Trophoblast cell (in vitro differentiated cells and primary cell): ENCODE data around the gene AGBL1.

Source experiments
- DNase-seq, 2 donors: peaks; one replicate each; pipeline ENCODE4 v3.0.0-alpha.2; 2016
- H2AFZ ChIP-seq: 2 replicates; pipeline ENCODE4 v1.6.1; 2013; ENCODE audit warnings: low read length, moderate library complexity, mild to moderate bottlenecking; ENCODE audit not compliant: insufficient read depth, poor library complexity
- H2AK5ac ChIP-seq: 2 replicates; pipeline ENCODE4 v1.6.1; 2013; ENCODE audit warnings: mild to moderate bottlenecking, low read length
- H2BK120ac ChIP-seq: 2 replicates; pipeline ENCODE4 v1.6.1; 2013; ENCODE audit warnings: low read length, mild to moderate bottlenecking, moderate library complexity; ENCODE audit not compliant: insufficient read depth, poor library complexity
- H2BK12ac ChIP-seq: 2 replicates; pipeline ENCODE4 v1.6.1; 2013; ENCODE audit warnings: mild to moderate bottlenecking, low read length, moderate library complexity
- H2BK5ac ChIP-seq: 2 replicates; pipeline ENCODE4 v1.6.1; 2013; ENCODE audit warnings: low read length, low read depth, moderate library complexity, mild to moderate bottlenecking; ENCODE audit not compliant: poor library complexity
- H3K14ac ChIP-seq: 2 replicates; pipeline ENCODE4 v1.6.1; 2013; ENCODE audit warnings: mild to moderate bottlenecking, low read length
- H3K18ac ChIP-seq: 2 replicates; pipeline ENCODE4 v1.6.1; 2013; ENCODE audit warnings: mild to moderate bottlenecking, low read length
- H3K23ac ChIP-seq: 2 replicates; pipeline ENCODE4 v1.6.1; 2013; ENCODE audit warnings: low read length
- H3K27ac ChIP-seq: 2 replicates; pipeline ENCODE4 v1.5.1; 2013; ENCODE audit warnings: low read depth, mild to moderate bottlenecking, inconsistent platforms, low read length, moderate library complexity
- H3K27me3 ChIP-seq: 2 replicates; pipeline ENCODE4 v1.6.1; 2013; ENCODE audit warnings: inconsistent platforms, mild to moderate bottlenecking, low read length, moderate library complexity; ENCODE audit not compliant: insufficient read depth
- H3K36me3 ChIP-seq, 2 experiments: 1 replicate in 1 of 2; 2 replicates in 1 of 2; pipeline ENCODE4 v1.6.1; 2013; ENCODE audit warnings: low read length in 2 of 2, mild to moderate bottlenecking in 2 of 2, moderate library complexity in 1 of 2; ENCODE audit not compliant: insufficient read depth in 2 of 2, control insufficient read depth in 1 of 2
- H3K4ac ChIP-seq: 2 replicates; pipeline ENCODE4 v1.6.1; 2013; ENCODE audit warnings: low read depth, mild to moderate bottlenecking, low read length, moderate library complexity
- H3K4me1 ChIP-seq, 2 experiments: 1 replicate in 1 of 2; 2 replicates in 1 of 2; pipeline ENCODE4 v1.6.1; 2013; ENCODE audit warnings: low read length in 2 of 2, mild to moderate bottlenecking in 2 of 2, moderate library complexity in 1 of 2; ENCODE audit not compliant: insufficient read depth in 2 of 2, control insufficient read depth in 1 of 2
- H3K4me2 ChIP-seq: 2 replicates; pipeline ENCODE4 v1.6.1; 2013; ENCODE audit warnings: inconsistent platforms, mild to moderate bottlenecking, low read length, moderate library complexity
- H3K4me3 ChIP-seq: 2 replicates; pipeline ENCODE4 v1.5.1; 2013; ENCODE audit warnings: mild to moderate bottlenecking, low read depth, low read length, inconsistent platforms
- H3K79me1 ChIP-seq: one replicate; pipeline ENCODE4 v1.6.1; 2013; ENCODE audit warnings: low read length
- H3K79me2 ChIP-seq: 2 replicates; pipeline ENCODE4 v1.6.1; 2013; ENCODE audit warnings: low read length, mild to moderate bottlenecking; ENCODE audit not compliant: control insufficient read depth, insufficient read depth, poor library complexity
- H3K9ac ChIP-seq: 2 replicates; pipeline ENCODE4 v1.6.1; 2013; ENCODE audit warnings: mild to moderate bottlenecking, low read length
- H3K9me3 ChIP-seq: 2 replicates; pipeline ENCODE4 v1.6.1; 2013; ENCODE audit warnings: low read depth, mild to moderate bottlenecking, control low read depth, inconsistent platforms, low read length; ENCODE audit not compliant: insufficient read depth
- H4K12ac ChIP-seq: 2 replicates; pipeline ENCODE4 v1.6.1; 2013; ENCODE audit warnings: low read depth, mild to moderate bottlenecking, low read length, moderate library complexity
- H4K8ac ChIP-seq: 2 replicates; pipeline ENCODE4 v1.6.1; 2013; ENCODE audit warnings: low read depth, mild to moderate bottlenecking, low read length, moderate library complexity
- H4K91ac ChIP-seq: one replicate; pipeline ENCODE4 v1.6.1; 2013; ENCODE audit warnings: low read depth, mild to moderate bottlenecking, low read length, moderate library complexity
- WGBS: extraction: QIAGEN DNeasy Blood & Tissue Kit; methylation state at CpG from one replicate; pipeline ENCODE4 v1.1.7; 2013; ENCODE audit warnings: missing lambda C conversion rate; ENCODE audit not compliant: insufficient read length, insufficient coverage; ENCODE audit errors: extremely low coverage; 5-methylcytosine and 5-hydroxymethylcytosine counted together

AGBL1 gene

GRCh38 chr15:86610038-86610437 is 530.4 kb downstream of the AGBL1 start:
- DNase-seq, result no peak
- H2BK12ac ChIP-seq, result no peak overlapping the region

GRCh38 chr15:86611417-86612040 is 531.9 kb downstream of the AGBL1 start:
- no peak overlapping the region for H3K9ac ChIP-seq
- no peak overlapping the region for H2AK5ac ChIP-seq
- no peaks in the 10 kb centered on the region for H3K79me2 ChIP-seq
- no peaks in the 10 kb centered on the region for H3K36me3 ChIP-seq
- peak overlapping the region; percentile 11 for H2BK120ac ChIP-seq
- H3K23ac ChIP-seq, result no peak overlapping the region
- peak overlapping the region; percentile 43 for H3K27ac ChIP-seq
- peaks cover 3 to 4% of the 10 kb centered on the region in 2 experiments for H3K4me1 ChIP-seq
- no peak overlapping the region for H2AFZ ChIP-seq
- no peak overlapping the region for H4K91ac ChIP-seq
- H4K8ac ChIP-seq, result no peak overlapping the region
- no peak overlapping the region for H3K4me2 ChIP-seq
- no peak overlapping the region for H2BK12ac ChIP-seq
- H3K27me3 ChIP-seq, result no peaks in the 10 kb centered on the region
- no peak overlapping the region for H3K4me3 ChIP-seq
- no peak overlapping the region for H4K12ac ChIP-seq
- DNase-seq, result no peak
- no peaks in the 10 kb centered on the region for H3K79me1 ChIP-seq
- H2BK5ac ChIP-seq, result no peak overlapping the region
- no peak overlapping the region for H3K14ac ChIP-seq
- no peak overlapping the region for H3K4ac ChIP-seq
- WGBS, result no CpG with 5 or more reads among the region's 2 CpGs
- no peaks in the 10 kb centered on the region for H3K9me3 ChIP-seq
- H3K18ac ChIP-seq, result no peak overlapping the region

More at GRCh38 chr15:86610038-86610437, 530.4 kb downstream of the AGBL1 start:
- no peak overlapping the region for H3K18ac ChIP-seq
- peaks cover 3 to 4% of the 10 kb centered on the region in 2 experiments for H3K4me1 ChIP-seq
- no peak overlapping the region for H4K12ac ChIP-seq
- no CpG with 5 or more reads among the region's 2 CpGs for WGBS
- H3K9ac ChIP-seq, result no peak overlapping the region
- H4K91ac ChIP-seq, result no peak overlapping the region
- H2AFZ ChIP-seq, result no peak overlapping the region
- no peak overlapping the region for H3K4ac ChIP-seq
- no peak overlapping the region for H3K14ac ChIP-seq
- no peak overlapping the region for H3K4me3 ChIP-seq
- no peaks in the 10 kb centered on the region for H3K79me1 ChIP-seq
- no peaks in the 10 kb centered on the region for H3K36me3 ChIP-seq
- no peak overlapping the region for H4K8ac ChIP-seq
- H2BK120ac ChIP-seq, result no peak overlapping the region
- no peak overlapping the region for H3K27ac ChIP-seq
- H2AK5ac ChIP-seq, result no peak overlapping the region
- H3K79me2 ChIP-seq, result no peaks in the 10 kb centered on the region
- H3K9me3 ChIP-seq, result no peaks in the 10 kb centered on the region
- H3K4me2 ChIP-seq, result no peak overlapping the region
- H3K23ac ChIP-seq, result no peak overlapping the region
- H2BK5ac ChIP-seq, result no peak overlapping the region
- H3K27me3 ChIP-seq, result no peaks in the 10 kb centered on the region

GRCh38 chr15:86615411-86615810 is 535.7 kb downstream of the AGBL1 start:
- WGBS, result no CpG with 5 or more reads among the region's 3 CpGs

GRCh38 chr15:86615816-86616215 is 536.1 kb downstream of the AGBL1 start:
- H3K14ac ChIP-seq, result no peak overlapping the region
- no peak for DNase-seq

More at GRCh38 chr15:86615411-86615810, 535.7 kb downstream of the AGBL1 start:
- Histone ChIP-seq H3K9me3 (no peaks in the 10 kb centered on the region), H3K9ac (no peak overlapping the region), H3K18ac (no peak overlapping the region), H2AK5ac (no peak overlapping the region), H2BK5ac (no peak overlapping the region), H3K79me2 (no peaks in the 10 kb centered on the region), H4K8ac (no peak overlapping the region), H2BK120ac (no peak overlapping the region), H3K4me2 (no peak overlapping the region), H4K12ac (no peak overlapping the region), H3K4me3 (no peak overlapping the region), H3K27me3 (no peaks in the 10 kb centered on the region), H2AFZ (no peak overlapping the region), H4K91ac (no peak overlapping the region), H3K27ac (no peak overlapping the region), H3K79me1 (no peaks in the 10 kb centered on the region), H2BK12ac (no peak overlapping the region), H3K36me3 (no peaks in the 10 kb centered on the region), H3K4me1 (peaks cover 3 to 6% of the 10 kb centered on the region in 2 experiments), H3K23ac (no peak overlapping the region), H3K14ac (no peak overlapping the region), H3K4ac (no peak overlapping the region)
- no peak for DNase-seq

More at GRCh38 chr15:86615816-86616215, 536.1 kb downstream of the AGBL1 start:
- Histone ChIP-seq H2AFZ (no peak overlapping the region), H3K27ac (no peak overlapping the region), H3K9me3 (no peaks in the 10 kb centered on the region), H3K4me1 (peaks cover 3 to 6% of the 10 kb centered on the region in 2 experiments), H2BK12ac (no peak overlapping the region), H3K4me2 (no peak overlapping the region), H3K79me1 (no peaks in the 10 kb centered on the region), H4K12ac (no peak overlapping the region), H4K8ac (no peak overlapping the region), H4K91ac (no peak overlapping the region), H2AK5ac (no peak overlapping the region), H3K9ac (no peak overlapping the region), H3K79me2 (no peaks in the 10 kb centered on the region), H2BK5ac (no peak overlapping the region), H3K36me3 (no peaks in the 10 kb centered on the region), H2BK120ac (no peak overlapping the region), H3K23ac (no peak overlapping the region), H3K18ac (no peak overlapping the region), H3K27me3 (no peaks in the 10 kb centered on the region), H3K4me3 (no peak overlapping the region), H3K4ac (no peak overlapping the region)
- no CpG with 5 or more reads among the region's 3 CpGs for WGBS
